CD4-positive, alpha-beta T cell treated with Interleukin-17A for 4 hours (primary cell): ENCODE data around the gene BTBD16.

ENCODE experiments used
- DNase-seq: peaks from one replicate; pipeline ENCODE4 v3.0.0-alpha.2; 2020; ENCODE audit warnings: mixed read lengths

Gene BTBD16

GRCh38 chr10:122276611-122277208 lies 5.6 kb downstream of the BTBD16 start:
- no peak for DNase-seq

GRCh38 chr10:122277526-122278136 lies 6.5 kb downstream of the BTBD16 start:
- no peak for DNase-seq

- DNase-seq = no peak
Measured at GRCh38 chr10:122279725-122280141, 8.6 kb downstream of the BTBD16 start.

- no peak for DNase-seq
Measured at GRCh38 chr10:122280156-122280555, 9.1 kb downstream of the BTBD16 start.

- no peak for DNase-seq
Measured at GRCh38 chr10:122281018-122281626, 10.0 kb downstream of the BTBD16 start.

- no peak for DNase-seq
Measured at GRCh38 chr10:122281751-122282150, 10.7 kb downstream of the BTBD16 start.

GRCh38 chr10:122282253-122282671 lies 11.2 kb downstream of the BTBD16 start:
- no peak for DNase-seq

GRCh38 chr10:122282909-122283308 lies 11.8 kb downstream of the BTBD16 start:
- no peak for DNase-seq

GRCh38 chr10:122285506-122286444 lies 14.7 kb downstream of the BTBD16 start:
- DNase-seq = no peak

GRCh38 chr10:122286867-122287266 lies 15.8 kb downstream of the BTBD16 start:
- no peak for DNase-seq

- no peak for DNase-seq
Measured at GRCh38 chr10:122287570-122287969, 16.5 kb downstream of the BTBD16 start.

GRCh38 chr10:122288262-122288661 lies 17.2 kb downstream of the BTBD16 start:
- no peak for DNase-seq

- no peak for DNase-seq
Measured at GRCh38 chr10:122288917-122289316, 17.8 kb downstream of the BTBD16 start.

GRCh38 chr10:122290334-122290733 lies 19.2 kb downstream of the BTBD16 start:
- no peak for DNase-seq

- no peak for DNase-seq
Measured at GRCh38 chr10:122290833-122291532, 19.9 kb downstream of the BTBD16 start.

- no peak for DNase-seq
Measured at GRCh38 chr10:122291739-122292138, 20.6 kb downstream of the BTBD16 start.

- no peak for DNase-seq
Measured at GRCh38 chr10:122292376-122292775, 21.3 kb downstream of the BTBD16 start.

GRCh38 chr10:122293156-122293960 lies 22.3 kb downstream of the BTBD16 start:
- DNase-seq = no peak

GRCh38 chr10:122293961-122294380 lies 22.9 kb downstream of the BTBD16 start:
- no peak for DNase-seq

GRCh38 chr10:122294511-122295450 lies 23.7 kb downstream of the BTBD16 start:
- no peak for DNase-seq

- DNase-seq = no peak
Measured at GRCh38 chr10:122295451-122295809, 24.3 kb downstream of the BTBD16 start.
